Esophagus squamous epithelium (tissue), 4 donors: ENCODE results near the gene ZNF674.

Experiments used
- CTCF ChIP-seq, 6 experiments: fragments of 450-650 bp in 4 of 6; fragments of 200-600 bp in 2 of 6; sonication (generic) in 2 of 6; IDR thresholded peaks; one replicate each; pipeline ENCODE4 v1.5.1; 2016 to 2019; ENCODE audit warnings: antibody characterized with exemption in 6 of 6, mild to moderate bottlenecking in 4 of 6, moderate library complexity in 4 of 6
- POLR2A ChIP-seq, 4 donors: fragments of 450-650 bp; IDR thresholded peaks; one replicate each; pipeline ENCODE4 v1.6.1; 2017; ENCODE audit warnings: antibody characterized with exemption in 4 of 4, mild to moderate bottlenecking in 4 of 4, moderate library complexity in 3 of 4

DNA sequence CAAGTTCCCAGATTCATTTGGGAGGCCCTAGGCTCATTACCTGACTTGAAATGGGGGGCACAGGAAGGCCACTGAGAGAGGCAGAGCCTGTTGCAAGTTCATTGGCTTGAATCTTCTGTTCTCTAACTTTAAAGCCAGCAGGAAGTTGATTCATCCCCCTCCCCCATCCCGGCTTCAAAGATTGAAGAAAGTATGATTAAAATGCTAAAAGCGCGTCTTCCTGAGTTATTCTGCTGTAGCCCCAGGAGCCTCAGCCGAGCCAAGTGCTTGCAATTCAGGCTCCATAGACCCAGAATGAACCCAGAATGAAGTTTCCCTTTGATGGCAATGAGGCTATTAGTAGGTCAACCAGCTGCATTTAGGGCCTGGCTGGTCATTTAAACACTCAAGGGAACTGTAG is 43.0 kb upstream of the ZNF674 start:
- TF ChIP-seq POLR2A (IDR thresholded peaks at IDR 0.05) (no peak), CTCF (IDR thresholded peaks at IDR 0.05) (no peak)
